Measurements from ENCODE around the gene INO80C. TPM values are rescaled to one million over a fixed set of nuclear protein-coding genes. Genes with fewer than 3 reads are reported as not detected.

INO80C gene
- total RNA-seq, 1 donor from 2014 or later: 18.6 TPM

- no peak for DNase-seq (ENCODE audit: low spot score)
Observed at GRCh38 chr18:35431374-35431741, 66.4 kb downstream of the INO80C start.

GRCh38 chr18:35430721-35431373 lies 66.9 kb downstream of the INO80C start:
- DNase-seq (ENCODE audit: low spot score): no peak

- no peak for DNase-seq (ENCODE audit: low spot score)
Observed at GRCh38 chr18:35426786-35427185, 71.0 kb downstream of the INO80C start.

GRCh38 chr18:35424356-35424755 lies 73.4 kb downstream of the INO80C start:
- no peak for DNase-seq (ENCODE audit: low spot score)

GRCh38 chr18:35422237-35422636 lies 75.5 kb downstream of the INO80C start:
- no peak for DNase-seq (ENCODE audit: low spot score)

- no peak for DNase-seq (ENCODE audit: low spot score)
Observed at GRCh38 chr18:35418610-35419009, 79.2 kb downstream of the INO80C start.

Other genes starting within 250 kb of the INO80C start
- gene ZSCAN30, start 207.7 kb downstream of the INO80C start, total RNA-seq: 13.2 TPM
- 39.8 TPM for gene ZNF24, start 153.5 kb downstream of the INO80C start, total RNA-seq
- gene ZNF396, start 120.6 kb downstream of the INO80C start, total RNA-seq: 1.7 TPM
- 79.0 TPM for gene GALNT1, start 83.8 kb upstream of the INO80C start, total RNA-seq